H9 (cell line): ENCODE data around the gene IL16. TPM values are rescaled to one million over a fixed set of nuclear protein-coding genes. Genes with fewer than 3 reads are reported as not detected.

Source experiments
- DNase-seq: peaks from one replicate; pipeline ENCODE4 v3.0.0-alpha.2; 2017
- H2AFZ ChIP-seq: one replicate; pipeline ENCODE4 v1.6.1; 2013; ENCODE audit warnings: mild to moderate bottlenecking, low read length, control low read depth, moderate library complexity
- H2AK5ac ChIP-seq: 2 replicates; pipeline ENCODE4 v1.6.1; 2013; ENCODE audit warnings: low read length, control low read depth, mixed read lengths; ENCODE audit not compliant: insufficient read length
- H2BK120ac ChIP-seq: one replicate; pipeline ENCODE4 v1.6.1; 2013; ENCODE audit warnings: low read depth, mild to moderate bottlenecking, low read length, control low read depth, inconsistent platforms; ENCODE audit not compliant: poor library complexity, severe bottlenecking
- H2BK12ac ChIP-seq: 2 replicates; pipeline ENCODE4 v1.6.1; 2013; ENCODE audit warnings: low read length, control low read depth, mixed read lengths, low read depth; ENCODE audit not compliant: insufficient read length
- H2BK15ac ChIP-seq: 2 replicates; pipeline ENCODE4 v1.6.1; 2013; ENCODE audit warnings: low read depth, low read length, control low read depth
- H2BK20ac ChIP-seq: one replicate; pipeline ENCODE4 v1.6.1; 2013; ENCODE audit warnings: low read depth, mild to moderate bottlenecking, low read length, control low read depth, inconsistent platforms; ENCODE audit not compliant: poor library complexity, severe bottlenecking
- H2BK5ac ChIP-seq: 2 replicates; pipeline ENCODE4 v1.6.1; 2013; ENCODE audit warnings: low read length, control low read depth, mixed read lengths; ENCODE audit not compliant: insufficient read length
- H3K14ac ChIP-seq: 2 replicates; pipeline ENCODE4 v1.6.1; 2013; ENCODE audit warnings: low read length, control low read depth; ENCODE audit not compliant: insufficient read depth
- H3K18ac ChIP-seq: 2 replicates; pipeline ENCODE4 v1.6.1; 2013; ENCODE audit warnings: low read depth, mild to moderate bottlenecking, mixed read lengths, low read length, control low read depth; ENCODE audit not compliant: insufficient read length
- H3K23ac ChIP-seq: 2 replicates; pipeline ENCODE4 v1.6.1; 2013; ENCODE audit warnings: low read length, control low read depth, mixed read lengths, low read depth; ENCODE audit not compliant: insufficient read length
- H3K23me2 ChIP-seq: 2 replicates; pipeline ENCODE4 v1.6.1; 2013; ENCODE audit warnings: low read depth, mild to moderate bottlenecking, mixed read lengths, low read length, control low read depth; ENCODE audit not compliant: insufficient read length, poor library complexity, severe bottlenecking
- H3K27ac ChIP-seq: 2 replicates; pipeline ENCODE4 v1.5.1; 2013; ENCODE audit warnings: low read length, control low read depth, mixed read lengths, low read depth; ENCODE audit not compliant: insufficient read length
- H3K27me3 ChIP-seq: 2 replicates; pipeline ENCODE4 v1.6.1; 2013; ENCODE audit warnings: low read length, control low read depth, inconsistent platforms; ENCODE audit not compliant: insufficient read depth
- H3K4ac ChIP-seq: 2 replicates; pipeline ENCODE4 v1.6.1; 2013; ENCODE audit warnings: low read depth, mild to moderate bottlenecking, control low read depth, inconsistent platforms, low read length, moderate library complexity
- H3K4me1 ChIP-seq: 2 replicates; pipeline ENCODE4 v1.6.1; 2013; ENCODE audit warnings: low read length, control low read depth, inconsistent platforms; ENCODE audit not compliant: insufficient read depth
- H3K4me2 ChIP-seq: 2 replicates; pipeline ENCODE4 v1.6.1; 2013; ENCODE audit warnings: low read length, control low read depth, mixed read lengths; ENCODE audit not compliant: insufficient read length, insufficient read depth
- H3K56ac ChIP-seq: 2 replicates; pipeline ENCODE4 v1.6.1; 2013; ENCODE audit warnings: low read depth, mild to moderate bottlenecking, mixed read lengths, low read length, control low read depth; ENCODE audit not compliant: insufficient read length
- H3K79me1 ChIP-seq: 2 replicates; pipeline ENCODE4 v1.6.1; 2013; ENCODE audit warnings: low read depth, mild to moderate bottlenecking, moderate library complexity, low read length, control low read depth, inconsistent platforms; ENCODE audit not compliant: insufficient read depth, poor library complexity, severe bottlenecking
- H3K79me2 ChIP-seq: 2 replicates; pipeline ENCODE4 v1.6.1; 2013; ENCODE audit warnings: low read length, control low read depth, inconsistent platforms; ENCODE audit not compliant: insufficient read depth
- H3K9ac ChIP-seq: 2 replicates; pipeline ENCODE4 v1.6.1; 2013; ENCODE audit warnings: low read length, control low read depth, mixed read lengths; ENCODE audit not compliant: insufficient read length; ENCODE audit errors: extremely low read depth
- H3K9me3 ChIP-seq: one replicate; pipeline ENCODE4 v1.6.1; 2013; ENCODE audit warnings: low read depth, low read length, inconsistent platforms; ENCODE audit not compliant: control insufficient read depth
- H3T11ph ChIP-seq: one replicate; pipeline ENCODE4 v1.6.1; 2013; ENCODE audit warnings: mild to moderate bottlenecking, low read length, control low read depth, inconsistent platforms
- H4K20me1 ChIP-seq: one replicate; pipeline ENCODE4 v1.6.1; 2013; ENCODE audit not compliant: control insufficient read depth, insufficient read length, insufficient read depth
- H4K5ac ChIP-seq: 2 replicates; pipeline ENCODE4 v1.6.1; 2013; ENCODE audit warnings: low read depth, mild to moderate bottlenecking, mixed read lengths, low read length, control low read depth; ENCODE audit not compliant: insufficient read length
- H4K8ac ChIP-seq: replicated peaks from 2 replicates; pipeline ENCODE4 v1.6.1; 2013; ENCODE audit warnings: low read length, control low read depth, mixed read lengths, low read depth; ENCODE audit not compliant: insufficient read length
- H4K91ac ChIP-seq: 2 replicates; pipeline ENCODE4 v1.6.1; 2013; ENCODE audit warnings: low read depth, mild to moderate bottlenecking, moderate library complexity, mixed read lengths, low read length, control low read depth; ENCODE audit not compliant: insufficient read length
- H3K27ac Mint-ChIP-seq, 3 experiments: 2 replicates in 2 of 3; 3 replicates in 1 of 3; pipeline ENCODE4 v1.8.0; 2020 to 2021; ENCODE audit warnings: mixed read lengths in 3 of 3, mild to moderate bottlenecking in 1 of 3, moderate library complexity in 1 of 3
- H3K27me3 Mint-ChIP-seq: 2 replicates; pipeline ENCODE4 v1.8.0; 2021; ENCODE audit warnings: low read depth, mild to moderate bottlenecking, moderate library complexity, mixed read lengths
- H3K36me3 Mint-ChIP-seq, 3 experiments: 2 replicates in 2 of 3; 3 replicates in 1 of 3; pipeline ENCODE4 v1.8.0; 2020 to 2021; ENCODE audit warnings: low read depth in 3 of 3, mixed read lengths in 3 of 3; ENCODE audit not compliant: insufficient read depth in 1 of 3
- H3K4me1 Mint-ChIP-seq, 2 experiments: 2 replicates each; pipeline ENCODE4 v1.8.0; 2020; ENCODE audit warnings: mixed read lengths in 2 of 2
- H3K4me3 Mint-ChIP-seq, 2 experiments: 2 replicates in 1 of 2; 3 replicates in 1 of 2; pipeline ENCODE4 v1.8.0; 2020 to 2021; ENCODE audit warnings: mild to moderate bottlenecking in 2 of 2, mixed read lengths in 2 of 2, moderate library complexity in 1 of 2
- H3K9me3 Mint-ChIP-seq, 2 experiments: 2 replicates in 1 of 2; 3 replicates in 1 of 2; pipeline ENCODE4 v1.8.0; 2020; ENCODE audit warnings: mild to moderate bottlenecking in 2 of 2, mixed read lengths in 2 of 2, moderate library complexity in 1 of 2
- CTCF ChIP-seq: fragments of 200-600 bp; sonication (generic); conservative IDR thresholded peaks from 3 replicates; pipeline ENCODE4 v1.8.0; 2021; ENCODE audit warnings: antibody characterized with exemption, mild to moderate bottlenecking
- WGBS: extraction: QIAGEN DNeasy Blood & Tissue Kit; methylation state at CpG from one replicate; pipeline ENCODE4 v1.1.7; 2013; ENCODE audit warnings: missing lambda C conversion rate, low lambda C conversion rate, mixed read lengths; ENCODE audit not compliant: insufficient read length; ENCODE audit errors: extremely low coverage; 5-methylcytosine and 5-hydroxymethylcytosine counted together
- total RNA-seq: library from RNA; stranded (reverse); gene quantifications from 2 replicates; pipeline ENCODE4 v1.2.1, GENCODE V29; 2021

Gene IL16
- total RNA-seq, 1 experiment from 2014 or later, result 0.28 TPM

- no peak overlapping the region for H3K4ac ChIP-seq
- H3K56ac ChIP-seq, result no peak overlapping the region
- H3K9me3 ChIP-seq, result no peaks in the 10 kb centered on the region
- H3K4me2 ChIP-seq, result no peak overlapping the region
- H3K14ac ChIP-seq, result no peak overlapping the region
- no peaks in the 10 kb centered on the region for H3K36me3 Mint-ChIP-seq
- no peak overlapping the region for H3K4me3 Mint-ChIP-seq
- DNase-seq, result no peak
- no peak overlapping the region for H3K27ac ChIP-seq
- H2BK20ac ChIP-seq, result no peak overlapping the region
- H2BK15ac ChIP-seq, result no peak overlapping the region
- 0 out of 4 replicates have a peak, but pooled peaks cover 0 to 2% of the 10 kb centered on the region in 2 experiments for H3K4me1 Mint-ChIP-seq
- H4K5ac ChIP-seq, result no peak overlapping the region
- no peak overlapping the region for H4K91ac ChIP-seq
- no peak overlapping the region for H2BK12ac ChIP-seq
- no peaks in the 10 kb centered on the region for H3K23me2 ChIP-seq
- WGBS, result no CpG with 5 or more reads among the region's 5 CpGs
- H4K20me1 ChIP-seq, result no peaks in the 10 kb centered on the region
- H2BK120ac ChIP-seq, result no peak overlapping the region
- TF ChIP-seq CTCF, result no peak
- H2AK5ac ChIP-seq, result no peak overlapping the region
- H3K18ac ChIP-seq, result no peak overlapping the region
- no peaks in the 10 kb centered on the region for H3K9me3 Mint-ChIP-seq
- no peak overlapping the region for H2BK5ac ChIP-seq
- H3K23ac ChIP-seq, result no peak overlapping the region
- H3T11ph ChIP-seq, result no peak overlapping the region
- H3K79me2 ChIP-seq, result no peaks in the 10 kb centered on the region
- no peaks in the 10 kb centered on the region for H3K4me1 ChIP-seq
- no peak overlapping the region for H2AFZ ChIP-seq
- H4K8ac ChIP-seq, result no peak overlapping the region
- H3K27me3 Mint-ChIP-seq, result peaks cover 6% of the 10 kb centered on the region
- no peak overlapping the region for H3K9ac ChIP-seq
- H3K79me1 ChIP-seq, result no peaks in the 10 kb centered on the region
- no peaks in the 10 kb centered on the region for H3K27me3 ChIP-seq
- no peak overlapping the region for H3K27ac Mint-ChIP-seq
Observed at GRCh38 chr15:81284256-81285031, 87.8 kb downstream of the IL16 start.
